Stomach (tissue), 4 donors: ENCODE results near the gene ERBIN.

ENCODE experiments used
- POLR2AphosphoS5 ChIP-seq, 3 donors: sonication (generic); formaldehyde crosslinking; IDR thresholded peaks; one replicate each; pipeline ENCODE4 v1.6.1; 2016; ENCODE audit warnings: antibody characterized with exemption in 3 of 3
- TF ChIP-seq, protein P1 (sequence below), 7 experiments: fragments of 450-650 bp in 4 of 7; fragments of 200-600 bp in 3 of 7; sonication (generic) in 3 of 7; IDR thresholded peaks; one replicate each; pipeline ENCODE4 v1.5.1; 2016 to 2019; ENCODE audit warnings: antibody characterized with exemption in 7 of 7, control low read depth in 2 of 7, mild to moderate bottlenecking in 1 of 7

- TF ChIP-seq, protein P1, sequence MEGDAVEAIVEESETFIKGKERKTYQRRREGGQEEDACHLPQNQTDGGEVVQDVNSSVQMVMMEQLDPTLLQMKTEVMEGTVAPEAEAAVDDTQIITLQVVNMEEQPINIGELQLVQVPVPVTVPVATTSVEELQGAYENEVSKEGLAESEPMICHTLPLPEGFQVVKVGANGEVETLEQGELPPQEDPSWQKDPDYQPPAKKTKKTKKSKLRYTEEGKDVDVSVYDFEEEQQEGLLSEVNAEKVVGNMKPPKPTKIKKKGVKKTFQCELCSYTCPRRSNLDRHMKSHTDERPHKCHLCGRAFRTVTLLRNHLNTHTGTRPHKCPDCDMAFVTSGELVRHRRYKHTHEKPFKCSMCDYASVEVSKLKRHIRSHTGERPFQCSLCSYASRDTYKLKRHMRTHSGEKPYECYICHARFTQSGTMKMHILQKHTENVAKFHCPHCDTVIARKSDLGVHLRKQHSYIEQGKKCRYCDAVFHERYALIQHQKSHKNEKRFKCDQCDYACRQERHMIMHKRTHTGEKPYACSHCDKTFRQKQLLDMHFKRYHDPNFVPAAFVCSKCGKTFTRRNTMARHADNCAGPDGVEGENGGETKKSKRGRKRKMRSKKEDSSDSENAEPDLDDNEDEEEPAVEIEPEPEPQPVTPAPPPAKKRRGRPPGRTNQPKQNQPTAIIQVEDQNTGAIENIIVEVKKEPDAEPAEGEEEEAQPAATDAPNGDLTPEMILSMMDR (IDR thresholded peaks at IDR 0.05) = no peak
- TF ChIP-seq POLR2AphosphoS5 (IDR thresholded peaks at IDR 0.05) = no peak
Observed at GRCh38 chr5:66057239-66057638, 130.9 kb downstream of the ERBIN start.
